Spleen (tissue), 7 donors: ENCODE results near the gene CALB2.

Experiments used
- POLR2A ChIP-seq, 3 donors: fragments of 450-650 bp; IDR thresholded peaks; one replicate each; pipeline ENCODE4 v1.5.1; 2017; ENCODE audit warnings: antibody characterized with exemption in 3 of 3, mild to moderate bottlenecking in 1 of 3
- POLR2AphosphoS5 ChIP-seq, 3 donors: sonication (generic); formaldehyde crosslinking; IDR thresholded peaks; one replicate each; pipeline ENCODE4 v1.5.1; 2017; ENCODE audit warnings: antibody characterized with exemption in 3 of 3
- TF ChIP-seq, protein P1 (sequence below), 11 experiments: fragments of 200-600 bp in 7 of 11; fragments of 450-650 bp in 4 of 11; sonication (generic) in 4 of 11; IDR thresholded peaks in 8 of 11; conservative IDR thresholded peaks in 3 of 11; 1 replicate in 7 of 11; 2 replicates in 4 of 11; pipeline versions ENCODE4 v1.4.0 to v1.8.0; 2016 to 2021; ENCODE audit warnings: antibody characterized with exemption in 11 of 11, inconsistent platforms in 4 of 11, mild to moderate bottlenecking in 1 of 11
- donor health status: DM: no; HTN: no; CAD: no; lungs with moderate emphysema.
- donor health status: DM: no; HTN: no; CAD: no.
- donor health status: DM: no; HTN: no; CAD: no.

DNA sequence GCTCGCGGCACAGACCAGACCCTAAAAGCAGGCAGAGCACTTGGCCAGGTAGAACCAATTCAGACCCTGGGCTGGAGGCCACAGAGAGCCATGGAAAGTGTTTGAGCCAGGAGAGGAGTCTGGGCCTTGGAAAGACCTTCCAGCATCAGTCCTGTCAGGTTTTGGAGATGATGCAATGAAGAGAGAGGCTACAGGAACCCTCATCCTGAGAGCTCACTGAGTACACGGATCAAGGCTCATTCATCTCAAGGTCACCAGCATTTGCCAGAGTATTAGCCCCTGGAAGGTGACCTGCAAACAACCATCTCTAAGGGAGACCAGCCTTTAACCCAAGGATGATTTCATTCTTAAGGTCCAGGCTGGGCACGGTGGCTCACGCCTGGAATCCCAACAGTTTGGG lies 55.5 kb downstream of the CALB2 start:
- TF ChIP-seq, protein P1, sequence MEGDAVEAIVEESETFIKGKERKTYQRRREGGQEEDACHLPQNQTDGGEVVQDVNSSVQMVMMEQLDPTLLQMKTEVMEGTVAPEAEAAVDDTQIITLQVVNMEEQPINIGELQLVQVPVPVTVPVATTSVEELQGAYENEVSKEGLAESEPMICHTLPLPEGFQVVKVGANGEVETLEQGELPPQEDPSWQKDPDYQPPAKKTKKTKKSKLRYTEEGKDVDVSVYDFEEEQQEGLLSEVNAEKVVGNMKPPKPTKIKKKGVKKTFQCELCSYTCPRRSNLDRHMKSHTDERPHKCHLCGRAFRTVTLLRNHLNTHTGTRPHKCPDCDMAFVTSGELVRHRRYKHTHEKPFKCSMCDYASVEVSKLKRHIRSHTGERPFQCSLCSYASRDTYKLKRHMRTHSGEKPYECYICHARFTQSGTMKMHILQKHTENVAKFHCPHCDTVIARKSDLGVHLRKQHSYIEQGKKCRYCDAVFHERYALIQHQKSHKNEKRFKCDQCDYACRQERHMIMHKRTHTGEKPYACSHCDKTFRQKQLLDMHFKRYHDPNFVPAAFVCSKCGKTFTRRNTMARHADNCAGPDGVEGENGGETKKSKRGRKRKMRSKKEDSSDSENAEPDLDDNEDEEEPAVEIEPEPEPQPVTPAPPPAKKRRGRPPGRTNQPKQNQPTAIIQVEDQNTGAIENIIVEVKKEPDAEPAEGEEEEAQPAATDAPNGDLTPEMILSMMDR (IDR thresholded peaks at IDR 0.05 in 8 of 11, conservative IDR thresholded peaks at IDR 0.05 in 3 of 11), result no peak
- TF ChIP-seq POLR2A (IDR thresholded peaks at IDR 0.05) (no peak), POLR2AphosphoS5 (IDR thresholded peaks at IDR 0.05) (no peak)
